Tibial nerve (tissue), 4 donors: ENCODE results near the gene CENPV. TPM values are rescaled to one million over a fixed set of nuclear protein-coding genes. Genes with fewer than 3 reads are reported as not detected.
"Not testable (repeated sequence)": the region's sequence is repeated elsewhere in the genome, so short reads cannot be mapped to it uniquely, and the experiment has no call there.

Source experiments
- DNase-seq, 2 donors: peaks; one replicate each; pipeline ENCODE4 v3.0.0-alpha.2; 2019; ENCODE audit warnings: low spot score in 2 of 2
- H3K27ac ChIP-seq, 4 donors: fragments of 200-600 bp; sonication (generic) in 3 of 4; one replicate each; pipeline ENCODE4 v1.5.1; 2017 to 2019; ENCODE audit warnings: mild to moderate bottlenecking in 1 of 4
- H3K27me3 ChIP-seq, 2 donors: fragments of 200-600 bp; sonication (generic) in 1 of 2; one replicate each; pipeline versions ENCODE4 v1.5.1 to v1.6.0; 2017 to 2019
- H3K36me3 ChIP-seq, 3 donors: fragments of 200-600 bp; sonication (generic); one replicate each; pipeline ENCODE4 v1.5.1; 2018 to 2019
- H3K4me1 ChIP-seq, 4 donors: fragments of 200-600 bp; sonication (generic) in 3 of 4; one replicate each; pipeline ENCODE4 v1.5.1; 2017 to 2019
- H3K4me3 ChIP-seq, 4 donors: fragments of 200-600 bp; sonication (generic) in 3 of 4; one replicate each; pipeline ENCODE4 v1.5.1; 2017 to 2019; ENCODE audit warnings: mild to moderate bottlenecking in 1 of 4, moderate library complexity in 1 of 4
- H3K9me3 ChIP-seq, 4 donors: fragments of 200-600 bp; sonication (generic) in 3 of 4; one replicate each; pipeline ENCODE4 v1.5.1; 2017 to 2019
- CTCF ChIP-seq, 5 experiments: fragments of 200-600 bp in 3 of 5; fragments of 450-650 bp in 2 of 5; sonication (generic) in 3 of 5; IDR thresholded peaks; one replicate each; pipeline ENCODE4 v1.5.1; 2016 to 2019; ENCODE audit warnings: antibody characterized with exemption in 5 of 5, mild to moderate bottlenecking in 3 of 5, moderate library complexity in 2 of 5
- EP300 ChIP-seq, 2 donors: sonication (generic); formaldehyde crosslinking; IDR thresholded peaks; one replicate each; pipeline ENCODE4 v1.6.1; 2017; ENCODE audit warnings: antibody characterized with exemption in 2 of 2, mild to moderate bottlenecking in 1 of 2
- POLR2A ChIP-seq, 2 donors: fragments of 450-650 bp; IDR thresholded peaks; one replicate each; pipeline ENCODE4 v1.6.1; 2017; ENCODE audit warnings: antibody characterized with exemption in 2 of 2, mild to moderate bottlenecking in 2 of 2, moderate library complexity in 2 of 2
- WGBS, 2 donors: methylation state at CpG; one replicate each; pipeline ENCODE4 v1.1.5; 2018; 5-methylcytosine and 5-hydroxymethylcytosine counted together
- total RNA-seq, 4 donors: library from RNA; depleted of rRNA; stranded (reverse); fragments of >200 nt; gene quantifications; one replicate each; pipeline ENCODE4 v1.1.0, GENCODE V29; 2016

Gene CENPV
- total RNA-seq, 4 donors from 2014 or later, result 8.5 to 23.1 (median 12.8) TPM

- 79 to 90% methylated on average over 1 of the region's 1 CpG for WGBS, 2 donors
- Histone ChIP-seq H3K4me3 (no peak overlapping the region), H3K4me1 (no peaks in the 10 kb centered on the region), H3K27ac (no peak overlapping the region), H3K27me3 (no peaks in the 10 kb centered on the region), H3K9me3 (no peaks in the 10 kb centered on the region), H3K36me3 (peaks cover 0 to 33% (median 0%) of the 10 kb centered on the region in 3 donors)
- no peak for TF ChIP-seq CTCF (IDR thresholded peaks at IDR 0.05)
- no peak for DNase-seq
These were observed 55.1 kb downstream of the CENPV start for GRCh38 chr17:16298140-16298662.

GRCh38 chr17:16297367-16298139, 55.7 kb downstream of the CENPV start:
- no peak for DNase-seq
- TF ChIP-seq POLR2A (IDR thresholded peaks at IDR 0.05) (no peak), EP300 (IDR thresholded peaks at IDR 0.05) (no peak), CTCF (IDR thresholded peaks at IDR 0.05) (no peak)
- WGBS, 2 donors, result 73 to 79% methylated on average over 11 of the region's 11 CpGs
- H3K36me3 ChIP-seq, result peaks cover 0 to 27% (median 0%) of the 10 kb centered on the region in 3 donors
- no peak overlapping the region for H3K27ac ChIP-seq
- H3K9me3 ChIP-seq, result no peaks in the 10 kb centered on the region
- H3K27me3 ChIP-seq, result no peaks in the 10 kb centered on the region
- no peak overlapping the region for H3K4me3 ChIP-seq
- no peaks in the 10 kb centered on the region for H3K4me1 ChIP-seq

GRCh38 chr17:16296072-16296471, 57.2 kb downstream of the CENPV start:
- peaks cover 0 to 14% (median 0%) of the 10 kb centered on the region in 3 donors for H3K36me3 ChIP-seq
- H3K27me3 ChIP-seq, H3K4me1 ChIP-seq, DNase-seq, H3K9me3 ChIP-seq, H3K4me3 ChIP-seq, H3K27ac ChIP-seq: not testable (repeated sequence)
- WGBS, 2 donors, result 94 to 95% methylated on average over 3 of the region's 3 CpGs

- Histone ChIP-seq H3K4me3 (no peak overlapping the region), H3K36me3 (peaks cover 0 to 2% (median 0%) of the 10 kb centered on the region in 3 donors), H3K27me3 (no peaks in the 10 kb centered on the region), H3K4me1 (no peaks in the 10 kb centered on the region), H3K9me3 (no peaks in the 10 kb centered on the region), H3K27ac (no peak overlapping the region)
- no peak for TF ChIP-seq CTCF (IDR thresholded peaks at IDR 0.05)
- no peak for TF ChIP-seq POLR2A (IDR thresholded peaks at IDR 0.05)
- no peak for TF ChIP-seq EP300 (IDR thresholded peaks at IDR 0.05)
- WGBS, 2 donors, result 98 to 100% methylated on average over 2 of the region's 2 CpGs
- no peak for DNase-seq
These were observed 58.7 kb downstream of the CENPV start for GRCh38 chr17:16294560-16294959.

- WGBS, 2 donors, result 87 to 88% methylated on average over 3 of the region's 3 CpGs
- Histone ChIP-seq H3K9me3 (no peaks in the 10 kb centered on the region), H3K4me1 (no peaks in the 10 kb centered on the region), H3K4me3 (no peak overlapping the region), H3K27me3 (no peaks in the 10 kb centered on the region), H3K36me3 (no peaks in the 10 kb centered on the region), H3K27ac (no peak overlapping the region)
- DNase-seq, result no peak
- TF ChIP-seq CTCF (IDR thresholded peaks at IDR 0.05) (no peak), EP300 (IDR thresholded peaks at IDR 0.05) (no peak), POLR2A (IDR thresholded peaks at IDR 0.05) (no peak)
These were observed 59.3 kb downstream of the CENPV start for GRCh38 chr17:16293931-16294330.

Other genes with a start within 250 kb of the CENPV start
- 100 to 1,000 TPM; 115 to 248 (median 169) TPM for gene NCOR1, start 137.9 kb downstream of the CENPV start, total RNA-seq
- 10 to 100 TPM; 42.4 to 87.6 (median 66.1) TPM for gene PIGL, start 136.3 kb downstream of the CENPV start, total RNA-seq
- gene UBB, start 27.6 kb upstream of the CENPV start, total RNA-seq, result 100 to 1,000 TPM; 435 to 666 (median 472) TPM
- 10 to 100 TPM; 10.5 to 19.9 (median 16.9) TPM for gene TRPV2, start 62.1 kb upstream of the CENPV start, total RNA-seq
- gene LRRC75A, start 138.7 kb upstream of the CENPV start, total RNA-seq, result 10 to 100 TPM in 1 of 4 donors, 1 to 10 TPM in 3; 2.9 to 10.3 (median 5.4) TPM
- 10 to 100 TPM in 2 of 4 donors, 1 to 10 TPM in 2; 4.8 to 11.0 (median 8.8) TPM for gene ZNF287, start 215.7 kb upstream of the CENPV start, total RNA-seq